HG03565 (cell line): ENCODE measurements around the gene NRIP3.

Source experiments
- ATAC-seq: cut with Tn5 transposase; IDR thresholded peaks from one replicate; pipeline ENCODE4 v1.9.1; 2021; ENCODE audit warnings: mild to moderate bottlenecking, moderate library complexity; ENCODE audit not compliant: unreplicated experiment

Gene NRIP3

DNA sequence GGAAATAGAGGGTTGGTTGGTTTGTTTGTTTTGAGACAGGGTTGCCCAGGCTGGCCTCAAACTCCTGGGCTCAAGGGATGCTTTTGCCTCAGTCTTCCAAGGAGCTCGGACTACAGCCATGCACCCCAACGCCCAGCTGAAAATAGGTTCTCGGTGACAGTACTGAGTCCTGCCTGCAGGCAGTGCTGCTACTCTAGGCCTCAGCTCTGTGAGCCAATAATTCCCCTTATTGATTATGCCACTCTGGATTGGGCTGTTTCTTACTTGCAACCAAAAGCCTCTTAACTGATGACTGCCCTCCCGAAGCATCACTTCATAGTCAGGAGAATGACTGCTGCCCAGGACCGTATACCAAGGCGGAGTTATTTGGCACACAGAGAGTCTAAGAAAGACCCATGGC lies 69.9 kb downstream of the NRIP3 start:
- ATAC-seq, result no peak

DNA sequence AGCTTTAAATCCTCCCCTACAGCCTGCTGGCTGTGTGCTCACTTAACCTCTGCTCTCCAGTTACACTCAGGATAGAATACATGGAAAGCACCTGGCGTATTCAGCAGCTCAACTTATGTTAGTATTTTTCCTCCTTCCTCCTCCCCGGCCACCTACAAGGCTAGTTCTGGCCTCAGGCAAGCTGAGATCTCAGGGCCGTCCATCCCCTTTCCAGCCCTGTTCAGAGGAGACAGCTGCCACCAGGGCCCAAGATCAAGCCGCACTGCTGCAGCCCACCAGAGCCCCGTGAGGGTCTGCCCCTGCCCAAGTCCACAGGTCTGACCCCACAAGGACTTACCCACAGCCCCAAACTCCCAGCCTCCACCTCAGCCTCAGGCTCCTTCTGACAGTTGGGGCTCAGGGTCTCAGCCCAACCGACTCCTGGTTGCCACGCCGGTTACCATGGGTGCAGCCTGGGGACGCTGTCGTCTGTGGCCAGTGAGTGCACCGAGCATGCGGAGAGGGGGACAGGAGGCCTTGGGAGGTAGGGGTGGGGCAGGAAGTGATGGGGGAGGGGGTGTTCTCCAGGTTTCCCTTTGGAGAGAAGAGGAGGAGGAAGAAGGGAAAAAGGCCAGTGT lies 71.1 kb downstream of the NRIP3 start, which contains the start of gene C11orf16:
Gene C11orf16 (minus strand): TSS at position 384 of the 617 bp plus-strand sequence. CDS start 639 bp downstream, outside the sequence.
- no peak for ATAC-seq
